Neural progenitor cell (in vitro differentiated cells): ENCODE data around the gene COX6B1. TPM values are rescaled to one million over a fixed set of nuclear protein-coding genes. Genes with fewer than 3 reads are reported as not detected.
A peak's percentile ranks its signal among the peaks of the same experiment; 100 is the strongest.

ENCODE experiments used
- DNase-seq: peaks from one replicate; pipeline ENCODE4 v3.0.0-alpha.2; 2016; ENCODE audit warnings: low spot score
- H2AFZ ChIP-seq: fragments of 200-600 bp; sonication (generic); replicated peaks from 2 replicates; pipeline ENCODE4 v1.6.1; 2016; ENCODE audit warnings: antibody characterized with exemption
- H3F3A ChIP-seq: fragments of 200-600 bp; sonication (generic); 2 replicates; pipeline ENCODE4 v1.6.1; 2016; ENCODE audit warnings: antibody characterized with exemption, low read depth
- H3K27ac ChIP-seq: fragments of 200-600 bp; sonication (generic); 2 replicates; pipeline ENCODE4 v1.5.1; 2016; ENCODE audit warnings: mild to moderate bottlenecking
- H3K27me3 ChIP-seq: fragments of 200-600 bp; sonication (generic); 2 replicates; pipeline ENCODE4 v1.6.1; 2016; ENCODE audit warnings: mild to moderate bottlenecking, moderate library complexity
- H3K36me3 ChIP-seq: fragments of 200-600 bp; sonication (generic); 2 replicates; pipeline ENCODE4 v1.5.1; 2016
- H3K4me1 ChIP-seq: fragments of 200-600 bp; sonication (generic); 2 replicates; pipeline ENCODE4 v1.6.1; 2016; ENCODE audit warnings: mixed run types
- H3K4me2 ChIP-seq: fragments of 200-600 bp; sonication (generic); 2 replicates; pipeline ENCODE4 v1.6.1; 2016
- H3K4me3 ChIP-seq: fragments of 200-600 bp; sonication (generic); 2 replicates; pipeline ENCODE4 v1.5.1; 2016
- H3K79me2 ChIP-seq: fragments of 200-600 bp; sonication (generic); 2 replicates; pipeline ENCODE4 v1.6.1; 2016; ENCODE audit warnings: low read depth
- H3K9ac ChIP-seq: fragments of 200-600 bp; sonication (generic); 2 replicates; pipeline ENCODE4 v1.6.1; 2016
- H3K9me3 ChIP-seq: fragments of 200-600 bp; sonication (generic); 2 replicates; pipeline ENCODE4 v1.5.1; 2016; ENCODE audit warnings: low read depth
- H4K20me1 ChIP-seq: fragments of 200-600 bp; sonication (generic); 2 replicates; pipeline ENCODE4 v1.6.1; 2016; ENCODE audit warnings: low read depth
- H3K27ac Mint-ChIP-seq: 3 replicates; pipeline ENCODE4 v1.8.0; 2021; ENCODE audit warnings: mixed read lengths
- H3K27me3 Mint-ChIP-seq: 2 replicates; pipeline ENCODE4 v1.8.0; 2022; ENCODE audit warnings: low read depth, mild to moderate bottlenecking, inconsistent platforms, moderate library complexity, mixed read lengths; ENCODE audit not compliant: insufficient read depth
- H3K36me3 Mint-ChIP-seq: 3 replicates; pipeline ENCODE4 v1.8.0; 2021; ENCODE audit warnings: mixed read lengths
- H3K4me1 Mint-ChIP-seq: 3 replicates; pipeline ENCODE4 v1.8.0; 2021; ENCODE audit warnings: mixed read lengths
- H3K4me3 Mint-ChIP-seq: 3 replicates; pipeline ENCODE4 v1.8.0; 2021; ENCODE audit warnings: mild to moderate bottlenecking, moderate library complexity, mixed read lengths
- H3K9me3 Mint-ChIP-seq: 3 replicates; pipeline ENCODE4 v1.8.0; 2020; ENCODE audit warnings: mixed read lengths
- EZH2 ChIP-seq: fragments of 200-600 bp; sonication (generic); IDR thresholded peaks from 2 replicates; pipeline ENCODE4 v1.6.1; 2017; ENCODE audit warnings: antibody characterized with exemption, mild to moderate bottlenecking, moderate library complexity
- EZH2phosphoT487 ChIP-seq: fragments of 200-600 bp; sonication (generic); IDR thresholded peaks from 2 replicates; pipeline ENCODE4 v1.6.1; 2017; ENCODE audit warnings: antibody characterized with exemption
- total RNA-seq: library from RNA; depleted of rRNA; stranded (reverse); fragments of >200 nt; gene quantifications from 2 replicates; pipeline ENCODE4 v1.2.3, GENCODE V29; 2015; ENCODE audit warnings: low replicate concordance
- TF ChIP-seq, protein P1 (sequence below): fragments of 200-600 bp; sonication (generic); IDR thresholded peaks from 2 replicates; pipeline ENCODE4 v1.5.1; 2017; ENCODE audit warnings: antibody characterized with exemption, mild to moderate bottlenecking

Gene COX6B1
- total RNA-seq, 1 donor from 2014 or later: 403 TPM

DNA sequence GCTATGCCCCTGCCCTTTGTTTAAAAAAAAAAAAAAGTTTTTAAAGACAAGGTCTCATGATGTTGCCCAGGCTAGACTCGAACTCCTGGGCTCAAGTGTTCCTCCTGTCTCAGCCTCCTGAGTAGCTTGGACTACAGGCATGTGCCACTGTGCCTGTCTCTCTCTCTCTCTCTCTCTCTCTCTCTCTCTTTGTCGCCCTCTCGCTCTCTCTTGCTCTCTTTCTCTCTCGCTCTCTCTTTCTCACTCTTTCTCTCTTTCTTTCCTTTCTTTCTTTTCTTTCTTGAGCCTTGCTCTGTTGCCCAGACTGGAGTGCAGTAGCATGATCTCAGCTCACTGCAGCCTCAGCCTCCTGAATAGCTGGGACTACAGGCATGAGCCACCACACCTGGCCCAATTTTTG is 7.5 kb downstream of the COX6B1 start:
- H3K4me2 ChIP-seq: no peak overlapping the region
- Mint-ChIP-seq H3K27ac (no peak overlapping the region), H3K4me3 (no peak overlapping the region), H3K36me3 (peaks cover 23% of the 10 kb centered on the region), H3K9me3 (no peaks in the 10 kb centered on the region), H3K27me3 (no peaks in the 10 kb centered on the region), H3K4me1 (no peaks in the 10 kb centered on the region)
- H3K4me3 ChIP-seq: no peak overlapping the region
- no peak overlapping the region for H3K9ac ChIP-seq
- TF ChIP-seq, protein P1, sequence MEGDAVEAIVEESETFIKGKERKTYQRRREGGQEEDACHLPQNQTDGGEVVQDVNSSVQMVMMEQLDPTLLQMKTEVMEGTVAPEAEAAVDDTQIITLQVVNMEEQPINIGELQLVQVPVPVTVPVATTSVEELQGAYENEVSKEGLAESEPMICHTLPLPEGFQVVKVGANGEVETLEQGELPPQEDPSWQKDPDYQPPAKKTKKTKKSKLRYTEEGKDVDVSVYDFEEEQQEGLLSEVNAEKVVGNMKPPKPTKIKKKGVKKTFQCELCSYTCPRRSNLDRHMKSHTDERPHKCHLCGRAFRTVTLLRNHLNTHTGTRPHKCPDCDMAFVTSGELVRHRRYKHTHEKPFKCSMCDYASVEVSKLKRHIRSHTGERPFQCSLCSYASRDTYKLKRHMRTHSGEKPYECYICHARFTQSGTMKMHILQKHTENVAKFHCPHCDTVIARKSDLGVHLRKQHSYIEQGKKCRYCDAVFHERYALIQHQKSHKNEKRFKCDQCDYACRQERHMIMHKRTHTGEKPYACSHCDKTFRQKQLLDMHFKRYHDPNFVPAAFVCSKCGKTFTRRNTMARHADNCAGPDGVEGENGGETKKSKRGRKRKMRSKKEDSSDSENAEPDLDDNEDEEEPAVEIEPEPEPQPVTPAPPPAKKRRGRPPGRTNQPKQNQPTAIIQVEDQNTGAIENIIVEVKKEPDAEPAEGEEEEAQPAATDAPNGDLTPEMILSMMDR: no peak
- TF ChIP-seq EZH2 (no peak), EZH2phosphoT487 (no peak)
- H3K27ac ChIP-seq: no peak overlapping the region
- no peak for DNase-seq
- H3K36me3 ChIP-seq: peaks cover 2% of the 10 kb centered on the region
- no peak overlapping the region for H2AFZ ChIP-seq
- no peaks in the 10 kb centered on the region for H3F3A ChIP-seq
- peaks cover 2% of the 10 kb centered on the region for H3K79me2 ChIP-seq
- H4K20me1 ChIP-seq: peaks cover 3% of the 10 kb centered on the region
- no peaks in the 10 kb centered on the region for H3K27me3 ChIP-seq
- H3K9me3 ChIP-seq: no peaks in the 10 kb centered on the region
- H3K4me1 ChIP-seq: no peaks in the 10 kb centered on the region

DNA sequence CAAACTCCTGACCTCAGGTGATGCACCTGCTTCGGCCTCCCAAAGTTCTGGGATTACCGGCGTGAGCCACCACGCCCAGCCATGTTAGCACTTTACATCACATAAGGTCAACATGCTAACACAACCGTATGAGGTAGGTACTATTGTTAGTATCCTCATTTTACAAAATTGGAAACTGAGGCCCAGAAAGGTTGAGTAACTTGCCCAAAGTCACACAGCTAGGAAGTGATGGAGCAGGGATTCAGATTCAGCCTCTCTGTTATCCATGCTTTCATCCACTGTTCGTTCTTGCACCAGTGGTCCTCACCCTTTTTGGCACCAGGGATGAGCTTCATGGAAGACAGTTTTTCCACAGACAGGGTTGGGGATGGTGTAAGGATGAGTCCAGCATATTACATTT is 8.6 kb downstream of the COX6B1 start:
- no peak overlapping the region for H3K27ac Mint-ChIP-seq
- H3K36me3 Mint-ChIP-seq: peaks cover 26% of the 10 kb centered on the region
- TF ChIP-seq EZH2phosphoT487 (no peak), EZH2 (no peak)
- TF ChIP-seq, protein P1: no peak

DNA sequence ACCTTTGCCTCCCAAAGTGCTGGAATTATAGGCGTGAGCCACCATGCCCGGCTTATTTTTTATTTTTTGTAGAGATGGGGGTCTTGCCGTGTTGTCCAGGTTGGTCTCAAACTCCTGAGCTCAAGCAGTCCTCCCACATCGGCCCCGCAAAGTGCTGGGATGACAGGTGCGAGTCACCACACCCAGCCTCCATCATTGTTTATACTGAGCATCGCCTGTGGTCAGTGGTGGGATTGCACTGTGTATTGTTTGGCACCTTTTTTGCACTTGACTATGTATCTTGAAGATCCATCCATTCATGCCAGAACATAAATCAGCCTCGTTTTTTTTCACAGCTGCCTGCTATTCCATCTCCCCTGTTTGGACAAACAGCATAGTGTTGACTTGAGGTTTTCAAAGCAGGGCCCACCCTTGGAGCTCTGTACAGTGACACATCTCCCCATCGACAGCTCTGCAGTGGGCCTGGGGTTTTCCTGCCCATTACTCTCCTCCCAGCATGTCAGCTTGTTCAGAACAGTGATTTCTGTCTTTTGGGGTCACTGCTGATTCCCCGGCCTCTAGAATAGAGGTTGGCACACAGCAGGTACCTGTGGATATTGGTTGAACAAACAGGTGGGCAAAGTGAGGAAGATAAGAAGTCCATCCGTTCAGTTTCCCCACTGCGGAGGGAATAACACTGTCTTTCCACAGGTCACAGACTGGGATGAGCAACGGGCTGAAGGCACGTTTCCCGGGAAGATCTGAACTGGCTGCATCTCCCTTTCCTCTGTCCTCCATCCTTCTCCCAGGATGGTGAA is 10.0 kb downstream of the COX6B1 start:
- no peak overlapping the region for H3K4me3 ChIP-seq
- H3K4me1 Mint-ChIP-seq: no peaks in the 10 kb centered on the region
- peaks cover under 1% of the 10 kb centered on the region for H3K27me3 Mint-ChIP-seq
- H2AFZ ChIP-seq: no peak overlapping the region
- H3K27ac ChIP-seq: no peak overlapping the region
- no peak overlapping the region for H3K9ac ChIP-seq
- H3K4me2 ChIP-seq: no peak overlapping the region
- H3F3A ChIP-seq: no peaks in the 10 kb centered on the region
- H3K79me2 ChIP-seq: no peaks in the 10 kb centered on the region
- H3K9me3 ChIP-seq: no peaks in the 10 kb centered on the region
- H3K4me1 ChIP-seq: no peaks in the 10 kb centered on the region
- peaks cover 3% of the 10 kb centered on the region for H4K20me1 ChIP-seq
- no peak overlapping the region for H3K4me3 Mint-ChIP-seq
- no peaks in the 10 kb centered on the region for H3K27me3 ChIP-seq
- H3K36me3 Mint-ChIP-seq: peaks cover 29% of the 10 kb centered on the region
- H3K27ac Mint-ChIP-seq: no peak overlapping the region
- peaks cover 2% of the 10 kb centered on the region for H3K36me3 ChIP-seq
- no peaks in the 10 kb centered on the region for H3K9me3 Mint-ChIP-seq
- DNase-seq: no peak
- TF ChIP-seq, protein P1: peak; percentile 9
- no peak for TF ChIP-seq EZH2phosphoT487

More for the DNA sequence above, 8.6 kb downstream of the COX6B1 start:
- Histone ChIP-seq H3K4me1 (no peaks in the 10 kb centered on the region), H3K36me3 (peaks cover 2% of the 10 kb centered on the region), H2AFZ (no peak overlapping the region), H3K79me2 (no peaks in the 10 kb centered on the region), H3K4me2 (no peak overlapping the region), H3K9ac (no peak overlapping the region), H3K9me3 (no peaks in the 10 kb centered on the region), H3K27me3 (no peaks in the 10 kb centered on the region), H4K20me1 (peaks cover 3% of the 10 kb centered on the region), H3K4me3 (no peak overlapping the region), H3F3A (no peaks in the 10 kb centered on the region), H3K27ac (no peak overlapping the region)
- no peaks in the 10 kb centered on the region for H3K4me1 Mint-ChIP-seq
- H3K9me3 Mint-ChIP-seq: no peaks in the 10 kb centered on the region
- H3K4me3 Mint-ChIP-seq: no peak overlapping the region
- no peak for DNase-seq
- no peaks in the 10 kb centered on the region for H3K27me3 Mint-ChIP-seq
